ENCODE results near the gene NSG1. TPM values are rescaled to one million over a fixed set of nuclear protein-coding genes. Genes with fewer than 3 reads are reported as not detected.

The NSG1 gene
- total RNA-seq, 1 donor from 2014 or later: 0.27 TPM

- DNase-seq (ENCODE audit: low read depth): peak; percentile 16
Measured at GRCh38 chr4:4428966-4429875, 42.3 kb downstream of the NSG1 start.

- peak; percentile 97 for DNase-seq (ENCODE audit: low read depth)
Measured at GRCh38 chr4:4430492-4431195, 43.7 kb downstream of the NSG1 start.

DNA sequence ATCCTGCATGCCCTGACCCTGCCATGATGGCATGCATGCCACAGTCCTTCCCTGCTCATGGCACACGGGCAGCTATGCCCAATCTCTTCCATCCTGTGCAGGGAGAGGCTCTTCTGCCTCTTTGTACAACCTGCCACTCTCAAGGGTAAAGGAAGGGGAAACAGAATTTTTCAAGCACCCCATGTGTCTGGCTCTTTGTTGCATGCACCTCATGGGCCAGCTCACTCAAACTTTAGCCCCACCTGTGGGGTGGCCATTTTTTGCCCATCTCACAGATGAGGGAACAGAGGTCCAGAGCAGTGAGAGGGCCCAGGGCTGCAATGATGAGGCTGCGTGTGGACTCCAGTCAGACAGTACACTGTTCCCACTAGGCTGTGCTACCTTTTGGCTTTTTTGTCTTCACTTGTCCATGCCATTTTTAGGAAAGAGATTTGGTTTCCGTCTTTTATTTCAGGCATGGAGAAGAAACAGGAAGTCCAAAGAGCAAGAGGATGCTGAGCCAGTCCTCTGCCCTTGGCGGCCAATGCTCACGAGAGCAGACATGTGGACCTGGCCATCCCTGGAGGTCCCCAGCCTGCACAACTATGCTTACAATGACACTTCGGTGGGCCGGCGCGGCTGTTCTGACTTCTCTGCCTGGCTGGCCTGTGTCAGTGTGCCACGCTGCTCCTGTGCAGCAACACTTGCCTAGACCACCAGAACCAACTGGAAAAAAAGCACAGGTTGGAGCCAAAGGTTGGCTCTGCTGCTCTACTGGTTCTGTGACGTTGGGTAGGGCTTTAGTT lies 45.6 kb downstream of the NSG1 start:
- DNase-seq (ENCODE audit: low read depth): no peak

GRCh38 chr4:4433941-4434340 lies 47.0 kb downstream of the NSG1 start:
- DNase-seq (ENCODE audit: low read depth): no peak

GRCh38 chr4:4436244-4436823 lies 49.4 kb downstream of the NSG1 start:
- DNase-seq (ENCODE audit: low read depth): no peak

DNA sequence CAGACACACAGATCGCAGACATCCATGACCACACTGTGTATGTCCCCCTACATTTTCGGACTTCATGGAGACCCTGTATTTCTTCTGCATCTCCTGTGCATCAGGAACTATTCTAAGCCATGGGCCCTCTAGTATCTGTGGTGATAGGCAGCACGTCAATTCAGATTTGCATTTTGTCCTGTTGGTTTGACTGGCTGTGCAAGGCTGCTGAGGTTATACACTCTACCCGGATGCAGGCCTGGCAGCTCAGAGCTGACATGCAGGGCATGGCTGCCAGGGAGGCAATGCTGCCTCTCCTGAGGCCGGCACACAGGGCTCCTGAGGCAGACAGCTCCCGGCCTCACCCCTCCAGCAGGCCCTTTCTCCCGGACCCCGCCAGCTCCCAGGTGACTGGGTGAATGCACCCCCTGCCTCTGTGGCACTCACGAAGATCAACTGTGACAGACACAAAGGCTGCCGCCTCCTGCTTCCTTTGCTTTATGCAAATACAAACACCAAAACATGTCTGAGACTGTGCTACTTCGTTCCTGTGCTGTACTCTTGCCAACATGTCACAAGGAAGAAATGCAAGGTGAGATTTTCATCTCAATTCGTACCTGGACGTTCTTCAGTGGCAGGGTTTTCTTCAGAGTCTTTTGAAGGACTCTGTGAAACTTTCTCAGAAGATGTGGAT lies 51.0 kb downstream of the NSG1 start:
- no peak for DNase-seq (ENCODE audit: low read depth)

DNA sequence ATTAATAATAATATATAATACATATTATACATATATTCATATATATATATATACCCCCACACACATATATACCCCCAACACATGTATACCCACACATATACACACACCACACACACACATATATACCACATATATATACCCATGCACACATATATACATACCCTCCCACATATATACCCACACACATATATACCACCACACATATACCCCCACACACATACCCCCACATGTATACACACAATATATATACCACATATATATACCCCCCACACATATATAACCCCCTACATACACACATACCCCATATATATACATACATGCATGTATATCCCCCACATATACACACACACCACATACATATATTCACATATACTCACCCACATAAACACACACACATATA lies 52.0 kb downstream of the NSG1 start:
- no peak for DNase-seq (ENCODE audit: low read depth)

GRCh38 chr4:4439782-4440181 lies 52.9 kb downstream of the NSG1 start:
- DNase-seq (ENCODE audit: low read depth): no peak

- no peak for DNase-seq (ENCODE audit: low read depth)
Measured at GRCh38 chr4:4440333-4441061, 53.6 kb downstream of the NSG1 start.

GRCh38 chr4:4443821-4444220 lies 56.9 kb downstream of the NSG1 start:
- peak; percentile 11 for DNase-seq (ENCODE audit: low read depth)

GRCh38 chr4:4446434-4446833 lies 59.5 kb downstream of the NSG1 start:
- no peak for DNase-seq (ENCODE audit: low read depth)

GRCh38 chr4:4455210-4455865 lies 68.4 kb downstream of the NSG1 start:
- no peak for DNase-seq (ENCODE audit: low read depth)

DNA sequence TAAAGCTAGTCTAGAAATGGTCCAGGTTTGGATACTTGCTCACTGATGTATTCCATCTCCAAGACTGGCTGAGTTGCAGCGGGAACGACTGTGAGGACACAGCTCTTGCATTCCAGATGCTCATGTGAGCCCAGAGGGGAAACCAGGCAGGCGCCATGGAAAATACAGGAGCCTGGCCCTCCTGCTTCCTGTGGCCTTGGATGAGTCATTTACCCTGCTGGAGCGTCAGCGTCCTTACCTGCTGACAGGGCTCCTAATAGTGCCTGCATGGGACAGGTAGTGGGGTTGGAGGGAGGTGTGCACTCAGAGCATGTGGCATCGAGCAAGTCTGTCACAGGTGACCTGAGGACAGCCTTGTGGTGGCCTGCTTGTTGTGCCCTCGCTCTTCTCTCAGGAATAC lies 69.4 kb downstream of the NSG1 start:
- no peak for DNase-seq (ENCODE audit: low read depth)

GRCh38 chr4:4456816-4457578 lies 70.1 kb downstream of the NSG1 start:
- no peak for DNase-seq (ENCODE audit: low read depth)

- peak; percentile 37 for DNase-seq (ENCODE audit: low read depth)
Measured at GRCh38 chr4:4457803-4458553, 71.1 kb downstream of the NSG1 start.

DNA sequence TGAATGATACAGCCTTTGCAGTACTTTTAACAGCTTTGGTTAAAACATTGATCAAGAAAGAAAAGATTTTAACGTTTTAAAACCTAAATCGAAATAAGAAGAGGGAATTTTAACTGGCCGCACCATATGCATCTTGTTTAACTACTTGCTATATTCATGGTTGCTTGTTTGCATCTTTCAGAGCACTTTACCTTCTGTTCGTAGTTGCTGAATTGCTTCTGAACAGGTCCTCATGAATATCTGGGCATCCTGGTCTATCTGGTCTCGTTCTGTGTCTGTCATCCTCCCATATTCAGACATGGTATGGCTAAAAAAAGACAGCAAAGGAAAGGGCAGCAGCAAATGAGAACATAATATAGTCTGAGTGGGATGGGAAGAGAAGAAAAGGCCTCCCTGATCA lies 72.3 kb downstream of the NSG1 start:
- no peak for DNase-seq (ENCODE audit: low read depth)

DNA sequence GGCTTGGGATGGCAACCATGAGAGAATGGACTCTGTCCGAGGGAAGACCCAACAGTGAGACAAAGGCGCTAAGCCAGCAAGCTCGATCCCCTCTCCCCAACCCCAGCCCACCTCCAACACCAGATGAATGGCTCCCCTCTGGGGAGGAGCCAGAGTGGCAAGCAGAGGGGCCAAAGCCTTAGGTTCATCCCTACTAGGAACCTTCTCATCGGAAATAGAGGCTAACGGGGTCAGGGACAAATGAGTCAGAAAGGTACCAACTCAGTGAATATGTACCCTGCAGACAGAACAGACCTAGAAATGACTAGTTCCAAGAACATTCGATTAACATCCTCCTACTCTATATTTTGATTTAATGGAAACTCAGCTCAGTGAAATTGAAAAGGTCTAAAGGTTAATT lies 73.9 kb downstream of the NSG1 start:
- no peak for DNase-seq (ENCODE audit: low read depth)

GRCh38 chr4:4461178-4461577 lies 74.3 kb downstream of the NSG1 start:
- DNase-seq (ENCODE audit: low read depth): no peak

Data from myocyte (in vitro differentiated cells).